ENCODE measurements around the gene ICE1.

GRCh38 chr5:5424736-5425135 lies 2.3 kb downstream of the ICE1 start:
- TF ChIP-seq REST (IDR thresholded peaks at IDR 0.05; ENCODE audit: insufficient read depth in 1 of 2, low read depth in 2 of 2, low read length in 2 of 2) (no peak), SIN3A (IDR thresholded peaks at IDR 0.05; ENCODE audit: borderline replicate concordance, insufficient read depth, low read length) (no peak)
